Fibroblast of lung (primary cell): ENCODE results near the gene LHFPL6.
A peak's percentile ranks its signal among the peaks of the same experiment; 100 is the strongest.

Source experiments
- CTCF ChIP-seq, 2 donors: IDR thresholded peaks in 1 of 2; conservative IDR thresholded peaks in 1 of 2; 1 replicate in 1 of 2; 2 replicates in 1 of 2; pipeline ENCODE4 v1.5.1; 2011 to 2012; ENCODE audit warnings: low read length in 2 of 2, control low read depth in 1 of 2, inconsistent platforms in 1 of 2, low read depth in 1 of 2, mild to moderate bottlenecking in 1 of 2
- EZH2 ChIP-seq: IDR thresholded peaks from 2 replicates; pipeline ENCODE4 v1.5.1; 2012; ENCODE audit warnings: low read length, control low read depth, mild to moderate bottlenecking; ENCODE audit errors: missing control alignments

GRCh38 chr13:39612023-39612637 is 9.1 kb upstream of the LHFPL6 start:
- peak; percentile 72 to 79 for TF ChIP-seq CTCF (conservative IDR thresholded peaks at IDR 0.05 in 1 of 2, IDR thresholded peaks at IDR 0.05 in 1 of 2; ENCODE audit: low read depth in 1 of 2, low read length in 2 of 2)
- TF ChIP-seq EZH2, result no peak
